Measurements from ENCODE around the gene USP24. TPM values are rescaled to one million over a fixed set of nuclear protein-coding genes. Genes with fewer than 3 reads are reported as not detected.

Gene USP24
- total RNA-seq, 1 donor: 44.0 TPM

GRCh38 chr1:55155522-55155921 is 59.6 kb downstream of the USP24 start:
- TF ChIP-seq CTCF (IDR thresholded peaks at IDR 0.05; ENCODE audit: insufficient read depth, low read depth, low read length): no peak
- no peak overlapping the region for H3K4me3 ChIP-seq (ENCODE audit: low read depth, low read length)
- no peak for DNase-seq (ENCODE audit: low read depth)

GRCh38 chr1:55154616-55155015 is 60.5 kb downstream of the USP24 start:
- DNase-seq (ENCODE audit: low read depth): no peak
- no peak for TF ChIP-seq CTCF (IDR thresholded peaks at IDR 0.05; ENCODE audit: insufficient read depth, low read depth, low read length)
- H3K4me3 ChIP-seq (ENCODE audit: low read depth, low read length): no peak overlapping the region

- TF ChIP-seq CTCF (IDR thresholded peaks at IDR 0.05; ENCODE audit: insufficient read depth, low read depth, low read length): no peak
- no peak for DNase-seq (ENCODE audit: low read depth)
- H3K4me3 ChIP-seq (ENCODE audit: low read depth, low read length): no peak overlapping the region
Measured at GRCh38 chr1:55153031-55153430, 62.1 kb downstream of the USP24 start.

GRCh38 chr1:55150880-55151588 is 64.1 kb downstream of the USP24 start:
- DNase-seq (ENCODE audit: low read depth): no peak
- no peak overlapping the region for H3K4me3 ChIP-seq (ENCODE audit: low read depth, low read length)
- no peak for TF ChIP-seq CTCF (IDR thresholded peaks at IDR 0.05; ENCODE audit: insufficient read depth, low read depth, low read length)

GRCh38 chr1:55148676-55149075 is 66.5 kb downstream of the USP24 start:
- no peak for TF ChIP-seq CTCF (IDR thresholded peaks at IDR 0.05; ENCODE audit: insufficient read depth, low read depth, low read length)
- H3K4me3 ChIP-seq (ENCODE audit: low read depth, low read length): no peak overlapping the region
- no peak for DNase-seq (ENCODE audit: low read depth)

- no peak for TF ChIP-seq CTCF (IDR thresholded peaks at IDR 0.05; ENCODE audit: insufficient read depth, low read depth, low read length)
- no peak overlapping the region for H3K4me3 ChIP-seq (ENCODE audit: low read depth, low read length)
- no peak for DNase-seq (ENCODE audit: low read depth)
Measured at GRCh38 chr1:55147524-55147923, 67.6 kb downstream of the USP24 start.

GRCh38 chr1:55146781-55147180 is 68.4 kb downstream of the USP24 start:
- no peak for TF ChIP-seq CTCF (IDR thresholded peaks at IDR 0.05; ENCODE audit: insufficient read depth, low read depth, low read length)
- no peak overlapping the region for H3K4me3 ChIP-seq (ENCODE audit: low read depth, low read length)
- DNase-seq (ENCODE audit: low read depth): peak; percentile 17
